Globus pallidus (tissue), 1 donor: Measurements from ENCODE around the gene ZBED4.
"Not testable (repeated sequence)": the region's sequence is repeated elsewhere in the genome, so short reads cannot be mapped to it uniquely, and the experiment has no call there.

Experiments used
- DNase-seq: peaks from one replicate; pipeline ENCODE4 v3.0.0-alpha.2; 2015; ENCODE audit warnings: low spot score

ZBED4 gene

GRCh38 chr22:49827271-49827852, 26.3 kb upstream of the ZBED4 start:
- DNase-seq = no peak

- DNase-seq = peak; percentile 45
These were observed 25.6 kb upstream of the ZBED4 start, which contains the start of gene BRD1 for GRCh38 chr22:49827853-49828598. BRD1 (minus strand) TSS chr22:49827873; CDS start chr22:49824317, 3,556 bp downstream.

- no peak for DNase-seq
These were observed 25.1 kb upstream of the ZBED4 start for GRCh38 chr22:49828599-49828965.

GRCh38 chr22:49829044-49829853, 24.4 kb upstream of the ZBED4 start:
- DNase-seq = no peak

GRCh38 chr22:49833340-49834007, 20.2 kb upstream of the ZBED4 start:
- DNase-seq = no peak

GRCh38 chr22:49838771-49839717, 14.6 kb upstream of the ZBED4 start:
- no peak for DNase-seq

GRCh38 chr22:49845241-49845640, 8.4 kb upstream of the ZBED4 start:
- no peak for DNase-seq

GRCh38 chr22:49845666-49846459, 7.8 kb upstream of the ZBED4 start:
- no peak for DNase-seq

GRCh38 chr22:49847751-49848689, 5.6 kb upstream of the ZBED4 start:
- no peak for DNase-seq

GRCh38 chr22:49848690-49849160, 4.9 kb upstream of the ZBED4 start:
- no peak for DNase-seq

GRCh38 chr22:49849161-49850020, 4.3 kb upstream of the ZBED4 start:
- no peak for DNase-seq

GRCh38 chr22:49850021-49850911, 3.4 kb upstream of the ZBED4 start:
- no peak for DNase-seq

GRCh38 chr22:49850959-49851802, 2.5 kb upstream of the ZBED4 start:
- DNase-seq = no peak

GRCh38 chr22:49852568-49852897, 1.1 kb upstream of the ZBED4 start:
- DNase-seq = not testable (repeated sequence)

GRCh38 chr22:49853981-49854831, 562 bp downstream of the ZBED4 start:
- peak; percentile 33 for DNase-seq
